ENCODE results near the gene CAMSAP2. TPM values are rescaled to one million over a fixed set of nuclear protein-coding genes. Genes with fewer than 3 reads are reported as not detected.
A peak's percentile ranks its signal among the peaks of the same experiment; 100 is the strongest.

Gene CAMSAP2
- total and polyA plus RNA-seq, 2 of the 4 experiments (the other 2 are of a cell fraction): 8.3 to 29.4 TPM

GRCh38 chr1:200838676-200839445 is 100.2 kb downstream of the CAMSAP2 start:
- Histone ChIP-seq H3K36me3 (ENCODE audit: control insufficient read depth, insufficient read depth, low read length) (peaks cover 6% of the 10 kb centered on the region), H4K91ac (ENCODE audit: insufficient read depth, low read depth, low read length) (no peak overlapping the region), H3K23ac (ENCODE audit: low read depth, low read length) (peak overlapping the region; percentile 35; the same call in 1 of the 2 replicates), H3K27me3 (ENCODE audit: control insufficient read depth, insufficient read depth, low read length) (no peaks in the 10 kb centered on the region), H3K4me3 (ENCODE audit: insufficient read depth, low read depth, low read length) (no peak overlapping the region), H4K20me1 (ENCODE audit: insufficient read depth, low read length) (peaks cover 9% of the 10 kb centered on the region; the same call in 1 of the 2 replicates), H3K18ac (ENCODE audit: low read depth, low read length) (no peak overlapping the region), H2AFZ (replicated peaks; ENCODE audit: low read length, poor library complexity) (no peak overlapping the region), H3K9me3 (ENCODE audit: control insufficient read depth, insufficient read depth, low read length) (no peaks in the 10 kb centered on the region), H3K4me1 (ENCODE audit: control insufficient read depth, insufficient read depth, low read length) (no peaks in the 10 kb centered on the region; the same call in 1 of the 2 replicates), H3K56ac (ENCODE audit: extremely low read depth, insufficient read depth, low read length) (no peak overlapping the region), H3K9me1 (ENCODE audit: insufficient read depth, low read length) (peaks cover 8% of the 10 kb centered on the region; the same call in 1 of the 2 replicates), H2BK120ac (ENCODE audit: low read depth, low read length) (no peak overlapping the region; the same call in 1 of the 2 replicates), H2BK20ac (ENCODE audit: low read depth, low read length) (no peak overlapping the region), H2BK5ac (ENCODE audit: low read depth, low read length, poor library complexity, severe bottlenecking) (no peak overlapping the region), H2BK15ac (ENCODE audit: low read depth, low read length) (no peak overlapping the region), H3K79me1 (ENCODE audit: low read depth in 1 of 2, low read length in 2 of 2) (peaks cover 21 to 47% of the 10 kb centered on the region in 2 experiments), H3K14ac (replicated peaks; ENCODE audit: low read depth, low read length) (no peak overlapping the region), H2AK5ac (ENCODE audit: low read depth, low read length) (no peak overlapping the region), H3K9ac (ENCODE audit: low read depth, low read length) (no peak overlapping the region), H4K8ac (ENCODE audit: low read depth in 2 of 2, low read length in 2 of 2) (peak overlapping the region in 1 of 2 experiments; percentile 63; a peak in 1 of 4 replicates), H2AK9ac (replicated peaks; ENCODE audit: low read depth, low read length, poor library complexity) (no peak overlapping the region), H3K27ac (ENCODE audit: insufficient read depth, low read length) (no peak overlapping the region), H3K4ac (ENCODE audit: low read depth, low read length) (peak overlapping the region; percentile 13; the same call in 1 of the 2 replicates), H4K5ac (ENCODE audit: low read depth, low read length) (no peak overlapping the region), H3K4me2 (ENCODE audit: low read depth, low read length) (no peak overlapping the region; the same call in 1 of the 2 replicates)
- intact Hi-C loops (cut with micrococcal nuclease) (loop anchor here (1.0 kb wide), 1 partner anchor 219 kb away; the partner anchor contains the start of gene KIF14), in situ Hi-C loops (cut with MboI; ENCODE audit: low sequenced_read_pairs) (no loop called here), dilution Hi-C loops (cut with HindIII; ENCODE audit: low sequenced_read_pairs, unreplicated experiment) (no loop called here)
- WGBS, 2 experiments (ENCODE audit: extremely low coverage in 2 of 2, insufficient read length in 1 of 2): 70% methylated on average over 3 of the region's 3 CpGs; no CpG with 5 or more reads in 1 of the 2 experiments
- ChIA-PET CTCF (interaction anchor here (2.7 kb wide), 1 partner anchor 216 kb away, joined by 8 read pairs; no protein-coding TSS in a partner anchor), POLR2A (ENCODE audit: unreplicated experiment) (no interaction called here)
- TF ChIP-seq, protein P1, sequence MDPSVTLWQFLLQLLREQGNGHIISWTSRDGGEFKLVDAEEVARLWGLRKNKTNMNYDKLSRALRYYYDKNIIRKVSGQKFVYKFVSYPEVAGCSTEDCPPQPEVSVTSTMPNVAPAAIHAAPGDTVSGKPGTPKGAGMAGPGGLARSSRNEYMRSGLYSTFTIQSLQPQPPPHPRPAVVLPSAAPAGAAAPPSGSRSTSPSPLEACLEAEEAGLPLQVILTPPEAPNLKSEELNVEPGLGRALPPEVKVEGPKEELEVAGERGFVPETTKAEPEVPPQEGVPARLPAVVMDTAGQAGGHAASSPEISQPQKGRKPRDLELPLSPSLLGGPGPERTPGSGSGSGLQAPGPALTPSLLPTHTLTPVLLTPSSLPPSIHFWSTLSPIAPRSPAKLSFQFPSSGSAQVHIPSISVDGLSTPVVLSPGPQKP (IDR thresholded peaks at IDR 0.05; ENCODE audit: borderline replicate concordance, low read depth, low read length): no peak
- TF ChIP-seq RFX5 (IDR thresholded peaks at IDR 0.05; ENCODE audit: low read depth, low read length) (no peak), CEBPB (IDR thresholded peaks at IDR 0.05; ENCODE audit: low read depth, low read length) (peak; percentile 63; the same call in 1 of the 2 replicates), BHLHE40 (IDR thresholded peaks at IDR 0.05; ENCODE audit: low read depth, low read length) (no peak)
- ATAC-seq (ENCODE audit: low read depth) (peak; percentile 70), DNase-seq (peak; percentile 66)
- no TSS peak for BruUV-seq (replicated peaks)

Data from IMR-90 (cell line).